ENCODE measurements around the gene CRTC2.
"Not testable (repeated sequence)": the region's sequence is repeated elsewhere in the genome, so short reads cannot be mapped to it uniquely, and the experiment has no call there.

CRTC2 gene

GRCh38 chr1:153958111-153958960 lies at the start of gene CRTC2:
CRTC2 (minus strand) TSS chr1:153958612; CDS start chr1:153958497, 115 bp downstream.
- TF ChIP-seq, protein P1, sequence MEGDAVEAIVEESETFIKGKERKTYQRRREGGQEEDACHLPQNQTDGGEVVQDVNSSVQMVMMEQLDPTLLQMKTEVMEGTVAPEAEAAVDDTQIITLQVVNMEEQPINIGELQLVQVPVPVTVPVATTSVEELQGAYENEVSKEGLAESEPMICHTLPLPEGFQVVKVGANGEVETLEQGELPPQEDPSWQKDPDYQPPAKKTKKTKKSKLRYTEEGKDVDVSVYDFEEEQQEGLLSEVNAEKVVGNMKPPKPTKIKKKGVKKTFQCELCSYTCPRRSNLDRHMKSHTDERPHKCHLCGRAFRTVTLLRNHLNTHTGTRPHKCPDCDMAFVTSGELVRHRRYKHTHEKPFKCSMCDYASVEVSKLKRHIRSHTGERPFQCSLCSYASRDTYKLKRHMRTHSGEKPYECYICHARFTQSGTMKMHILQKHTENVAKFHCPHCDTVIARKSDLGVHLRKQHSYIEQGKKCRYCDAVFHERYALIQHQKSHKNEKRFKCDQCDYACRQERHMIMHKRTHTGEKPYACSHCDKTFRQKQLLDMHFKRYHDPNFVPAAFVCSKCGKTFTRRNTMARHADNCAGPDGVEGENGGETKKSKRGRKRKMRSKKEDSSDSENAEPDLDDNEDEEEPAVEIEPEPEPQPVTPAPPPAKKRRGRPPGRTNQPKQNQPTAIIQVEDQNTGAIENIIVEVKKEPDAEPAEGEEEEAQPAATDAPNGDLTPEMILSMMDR (IDR thresholded peaks at IDR 0.05; ENCODE audit: low read length) = 0 out of 2 replicates have a peak, but pooled peaks have one; percentile 20
- no peak for TF ChIP-seq EZH2 (IDR thresholded peaks at IDR 0.05; ENCODE audit: borderline replicate concordance, low read length)

DNA sequence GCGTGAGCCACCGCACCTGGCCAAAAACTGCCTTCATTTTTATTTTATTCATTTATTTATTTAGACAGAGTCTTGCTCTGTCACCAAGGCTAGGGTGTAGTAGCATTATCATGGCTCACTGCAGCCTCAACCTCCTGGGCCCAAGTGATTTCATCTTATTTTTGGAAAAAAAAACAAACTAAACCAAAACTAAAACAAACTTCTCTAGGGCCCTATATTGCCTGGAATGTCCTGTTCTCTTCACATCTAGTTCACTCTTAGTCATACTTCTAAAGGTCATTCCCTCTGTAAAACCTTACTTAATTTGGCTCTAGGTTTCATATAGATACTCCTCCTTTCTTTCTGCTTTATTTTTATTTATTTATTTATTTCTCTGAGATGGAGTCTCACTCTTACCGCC lies 47.7 kb upstream of the CRTC2 start:
- H3K27me3 ChIP-seq (ENCODE audit: insufficient read depth, low read length) = no peaks in the 10 kb centered on the region
- H3K79me2 ChIP-seq (ENCODE audit: insufficient read depth, low read length) = no peaks in the 10 kb centered on the region
- no peaks in the 10 kb centered on the region for H4K20me1 ChIP-seq (ENCODE audit: insufficient read depth, low read length)
- H3K9ac ChIP-seq (ENCODE audit: low read length) = no peak overlapping the region
- no peaks in the 10 kb centered on the region for H3K9me2 ChIP-seq (ENCODE audit: low read depth, low read length)
- no peaks in the 10 kb centered on the region for H3K4me1 ChIP-seq (ENCODE audit: insufficient read depth, low read length, severe bottlenecking)
- H3F3A ChIP-seq (ENCODE audit: insufficient read depth, low read length) = no peaks in the 10 kb centered on the region
- no peaks in the 10 kb centered on the region for H3K36me3 ChIP-seq (ENCODE audit: insufficient read depth, low read length)
- no peak for TF ChIP-seq EZH2 (IDR thresholded peaks at IDR 0.05; ENCODE audit: borderline replicate concordance, low read length)
- TF ChIP-seq, protein P1 (IDR thresholded peaks at IDR 0.05; ENCODE audit: low read length) = no peak
- no peak overlapping the region for H3K27ac ChIP-seq (ENCODE audit: low read depth, low read length, poor library complexity, severe bottlenecking)
- no peak overlapping the region for H2AFZ ChIP-seq (ENCODE audit: low read length)
- no peak overlapping the region for H3K4me3 ChIP-seq (ENCODE audit: low read depth, low read length, poor library complexity, severe bottlenecking)
- no peak overlapping the region for H3K4me2 ChIP-seq (ENCODE audit: low read length)
- no peaks in the 10 kb centered on the region for H3K9me3 ChIP-seq (ENCODE audit: low read length)

More at GRCh38 chr1:153958111-153958960, at the start of gene CRTC2:
- H3K27me3 ChIP-seq (ENCODE audit: insufficient read depth, low read length) = no peaks in the 10 kb centered on the region
- H3K9me3 ChIP-seq (ENCODE audit: low read length) = no peaks in the 10 kb centered on the region
- H3K79me2 ChIP-seq (ENCODE audit: insufficient read depth, low read length) = peaks cover 24% of the 10 kb centered on the region
- H3K27ac ChIP-seq (ENCODE audit: low read depth, low read length, poor library complexity, severe bottlenecking) = peak within 1 kb of the TSS; percentile 47
- no peak within 1 kb of the TSS for H2AFZ ChIP-seq (ENCODE audit: low read length)
- H3F3A ChIP-seq (ENCODE audit: insufficient read depth, low read length) = no peaks in the 10 kb centered on the region
- H3K9me2 ChIP-seq (ENCODE audit: low read depth, low read length) = no peaks in the 10 kb centered on the region
- no peaks in the 10 kb centered on the region for H4K20me1 ChIP-seq (ENCODE audit: insufficient read depth, low read length)
- H3K4me1 ChIP-seq (ENCODE audit: insufficient read depth, low read length, severe bottlenecking) = peaks cover 44% of the 10 kb centered on the region
- H3K4me3 ChIP-seq (ENCODE audit: low read depth, low read length, poor library complexity, severe bottlenecking) = peak within 1 kb of the TSS; percentile 74
- peaks cover 14% of the 10 kb centered on the region; the same call in 1 of the 2 replicates for H3K36me3 ChIP-seq (ENCODE audit: insufficient read depth, low read length)
- H3K4me2 ChIP-seq (ENCODE audit: low read length) = peak within 1 kb of the TSS; percentile 86
- peak within 1 kb of the TSS; percentile 79 for H3K9ac ChIP-seq (ENCODE audit: low read length)

- H3K9me2 ChIP-seq (ENCODE audit: low read depth, low read length) = no peaks in the 10 kb centered on the region
- H3F3A ChIP-seq (ENCODE audit: insufficient read depth, low read length) = no peaks in the 10 kb centered on the region
- peaks cover 4% of the 10 kb centered on the region for H3K36me3 ChIP-seq (ENCODE audit: insufficient read depth, low read length)
- no peaks in the 10 kb centered on the region for H4K20me1 ChIP-seq (ENCODE audit: insufficient read depth, low read length)
- H3K4me3 ChIP-seq (ENCODE audit: low read depth, low read length, poor library complexity, severe bottlenecking) = no peak overlapping the region
- H2AFZ ChIP-seq (ENCODE audit: low read length) = no peak overlapping the region
- H3K4me2 ChIP-seq (ENCODE audit: low read length) = no peak overlapping the region
- no peaks in the 10 kb centered on the region for H3K9me3 ChIP-seq (ENCODE audit: low read length)
- no peak overlapping the region for H3K9ac ChIP-seq (ENCODE audit: low read length)
- H3K79me2 ChIP-seq (ENCODE audit: insufficient read depth, low read length) = no peaks in the 10 kb centered on the region
- no peaks in the 10 kb centered on the region for H3K4me1 ChIP-seq (ENCODE audit: insufficient read depth, low read length, severe bottlenecking)
- no peaks in the 10 kb centered on the region for H3K27me3 ChIP-seq (ENCODE audit: insufficient read depth, low read length)
- TF ChIP-seq, protein P1 (IDR thresholded peaks at IDR 0.05; ENCODE audit: low read length) = no peak
- TF ChIP-seq EZH2 (IDR thresholded peaks at IDR 0.05; ENCODE audit: borderline replicate concordance, low read length) = no peak
- no peak overlapping the region for H3K27ac ChIP-seq (ENCODE audit: low read depth, low read length, poor library complexity, severe bottlenecking)
Measured at GRCh38 chr1:154000420-154000819, 42.0 kb upstream of the CRTC2 start.

- not testable (repeated sequence) for H3K27ac ChIP-seq (ENCODE audit: low read depth, low read length, poor library complexity, severe bottlenecking); H3F3A ChIP-seq (ENCODE audit: insufficient read depth, low read length); H2AFZ ChIP-seq (ENCODE audit: low read length); H3K4me3 ChIP-seq (ENCODE audit: low read depth, low read length, poor library complexity, severe bottlenecking); H3K9me2 ChIP-seq (ENCODE audit: low read depth, low read length); H3K79me2 ChIP-seq (ENCODE audit: insufficient read depth, low read length); H3K9ac ChIP-seq (ENCODE audit: low read length); H3K4me2 ChIP-seq (ENCODE audit: low read length); H3K9me3 ChIP-seq (ENCODE audit: low read length); H3K27me3 ChIP-seq (ENCODE audit: insufficient read depth, low read length); H4K20me1 ChIP-seq (ENCODE audit: insufficient read depth, low read length)
- Histone ChIP-seq H3K36me3 (ENCODE audit: insufficient read depth, low read length) (peaks cover 39% of the 10 kb centered on the region), H3K4me1 (ENCODE audit: insufficient read depth, low read length, severe bottlenecking) (peaks cover 12% of the 10 kb centered on the region)
Measured at GRCh38 chr1:153996882-153997281, 38.5 kb upstream of the CRTC2 start.
